Transverse colon (tissue), 4 donors: Measurements from ENCODE around the gene TMEM11.

Experiments
- CTCF ChIP-seq, 5 experiments: fragments of 200-600 bp in 3 of 5; fragments of 450-650 bp in 2 of 5; sonication (generic) in 3 of 5; IDR thresholded peaks; 1 replicate in 2 of 5; 2 replicates in 3 of 5; pipeline ENCODE4 v1.5.1; 2016 to 2017; ENCODE audit warnings: antibody characterized with exemption in 5 of 5, inconsistent platforms in 3 of 5, mild to moderate bottlenecking in 2 of 5, moderate library complexity in 1 of 5
- EP300 ChIP-seq: sonication (generic); formaldehyde crosslinking; IDR thresholded peaks from one replicate; pipeline ENCODE4 v1.6.1; 2017; ENCODE audit warnings: antibody characterized with exemption, low read depth
- POLR2A ChIP-seq: fragments of 450-650 bp; IDR thresholded peaks from one replicate; pipeline ENCODE4 v1.6.1; 2016; ENCODE audit warnings: antibody characterized with exemption, mild to moderate bottlenecking, moderate library complexity
- POLR2AphosphoS5 ChIP-seq, 3 donors: sonication (generic); formaldehyde crosslinking; IDR thresholded peaks; one replicate each; pipeline ENCODE4 v1.6.1; 2016; ENCODE audit warnings: antibody characterized with exemption in 3 of 3

- TF ChIP-seq CTCF (IDR thresholded peaks at IDR 0.05) (no peak), POLR2A (no peak), POLR2AphosphoS5 (IDR thresholded peaks at IDR 0.05) (no peak), EP300 (no peak)
These were observed 41.9 kb downstream of the TMEM11 start for GRCh38 chr17:21171970-21172510.
